Measurements from ENCODE around the gene SHQ1. TPM values are rescaled to one million over a fixed set of nuclear protein-coding genes. Genes with fewer than 3 reads are reported as not detected.

SHQ1 gene
- total RNA-seq, 3 donors from 2014 or later = 9.6 to 19.3 (median 17.4) TPM

- H3K36me3 ChIP-seq = no peaks in the 10 kb centered on the region
- TF ChIP-seq POLR2AphosphoS5 (IDR thresholded peaks at IDR 0.05) (no peak), CTCF (IDR thresholded peaks at IDR 0.05) (no peak), POLR2A (IDR thresholded peaks at IDR 0.05) (no peak)
- no peak for DNase-seq (ENCODE audit: low spot score in 2 of 2)
- H3K4me1 ChIP-seq = no peaks in the 10 kb centered on the region
- intact Hi-C loops (cut with DNase I; ENCODE audit: low total_unique reads) = no loop called here
- no peak overlapping the region for H3K4me3 ChIP-seq
- H3K27ac ChIP-seq = no peak overlapping the region
- H3K9me3 ChIP-seq = no peaks in the 10 kb centered on the region
- H3K27me3 ChIP-seq = no peaks in the 10 kb centered on the region
Observed at GRCh38 chr3:72769758-72770540, 78.3 kb downstream of the SHQ1 start.

GRCh38 chr3:72768936-72769335 lies 79.3 kb downstream of the SHQ1 start:
- intact Hi-C loops (cut with DNase I; ENCODE audit: low total_unique reads) = no loop called here
- no peak for DNase-seq (ENCODE audit: low spot score in 2 of 2)
- Histone ChIP-seq H3K9me3 (no peaks in the 10 kb centered on the region), H3K4me3 (no peak overlapping the region), H3K4me1 (no peaks in the 10 kb centered on the region), H3K27ac (no peak overlapping the region), H3K36me3 (no peaks in the 10 kb centered on the region), H3K27me3 (no peaks in the 10 kb centered on the region)
- TF ChIP-seq CTCF (IDR thresholded peaks at IDR 0.05) (no peak), POLR2A (IDR thresholded peaks at IDR 0.05) (no peak), POLR2AphosphoS5 (IDR thresholded peaks at IDR 0.05) (no peak)

- no peak overlapping the region for H3K4me3 ChIP-seq
- intact Hi-C loops (cut with DNase I; ENCODE audit: low total_unique reads) = no loop called here
- no peaks in the 10 kb centered on the region for H3K27me3 ChIP-seq
- TF ChIP-seq POLR2AphosphoS5 (IDR thresholded peaks at IDR 0.05) (no peak), CTCF (IDR thresholded peaks at IDR 0.05) (no peak), POLR2A (IDR thresholded peaks at IDR 0.05) (no peak)
- H3K9me3 ChIP-seq = no peaks in the 10 kb centered on the region
- H3K36me3 ChIP-seq = no peaks in the 10 kb centered on the region
- no peak overlapping the region for H3K27ac ChIP-seq
- H3K4me1 ChIP-seq = no peaks in the 10 kb centered on the region
- no peak for DNase-seq (ENCODE audit: low spot score in 2 of 2)
Observed at GRCh38 chr3:72768481-72768880, 79.8 kb downstream of the SHQ1 start.

GRCh38 chr3:72768006-72768441 lies 80.2 kb downstream of the SHQ1 start:
- H3K4me1 ChIP-seq = no peaks in the 10 kb centered on the region
- H3K27ac ChIP-seq = no peak overlapping the region
- intact Hi-C loops (cut with DNase I; ENCODE audit: low total_unique reads) = no loop called here
- H3K27me3 ChIP-seq = no peaks in the 10 kb centered on the region
- TF ChIP-seq POLR2A (IDR thresholded peaks at IDR 0.05) (no peak), CTCF (IDR thresholded peaks at IDR 0.05) (no peak), POLR2AphosphoS5 (IDR thresholded peaks at IDR 0.05) (no peak)
- no peak overlapping the region for H3K4me3 ChIP-seq
- H3K36me3 ChIP-seq = no peaks in the 10 kb centered on the region
- DNase-seq (ENCODE audit: low spot score in 2 of 2) = no peak
- no peaks in the 10 kb centered on the region for H3K9me3 ChIP-seq

GRCh38 chr3:72766866-72767265 lies 81.4 kb downstream of the SHQ1 start:
- Histone ChIP-seq H3K36me3 (no peaks in the 10 kb centered on the region), H3K4me3 (no peak overlapping the region), H3K27me3 (no peaks in the 10 kb centered on the region), H3K9me3 (no peaks in the 10 kb centered on the region), H3K4me1 (no peaks in the 10 kb centered on the region), H3K27ac (no peak overlapping the region)
- TF ChIP-seq POLR2A (IDR thresholded peaks at IDR 0.05) (no peak), POLR2AphosphoS5 (IDR thresholded peaks at IDR 0.05) (no peak), CTCF (IDR thresholded peaks at IDR 0.05) (no peak)
- no peak for DNase-seq (ENCODE audit: low spot score in 2 of 2)
- intact Hi-C loops (cut with DNase I; ENCODE audit: low total_unique reads) = no loop called here
